DND-41 (cell line): ENCODE results near the gene ARMC7.

Experiments
- EZH2 ChIP-seq: IDR thresholded peaks from 3 replicates; pipeline ENCODE4 v1.6.1; 2012; ENCODE audit warnings: borderline replicate concordance, low read depth, mild to moderate bottlenecking, moderate library complexity, low read length, inconsistent platforms; ENCODE audit not compliant: severe bottlenecking
- TF ChIP-seq, protein P1 (sequence below): IDR thresholded peaks from 2 replicates; pipeline ENCODE4 v1.5.1; 2012; ENCODE audit warnings: borderline replicate concordance, low read length, moderate library complexity, mild to moderate bottlenecking; ENCODE audit not compliant: poor library complexity, severe bottlenecking; ENCODE audit errors: extremely low read depth

DNA sequence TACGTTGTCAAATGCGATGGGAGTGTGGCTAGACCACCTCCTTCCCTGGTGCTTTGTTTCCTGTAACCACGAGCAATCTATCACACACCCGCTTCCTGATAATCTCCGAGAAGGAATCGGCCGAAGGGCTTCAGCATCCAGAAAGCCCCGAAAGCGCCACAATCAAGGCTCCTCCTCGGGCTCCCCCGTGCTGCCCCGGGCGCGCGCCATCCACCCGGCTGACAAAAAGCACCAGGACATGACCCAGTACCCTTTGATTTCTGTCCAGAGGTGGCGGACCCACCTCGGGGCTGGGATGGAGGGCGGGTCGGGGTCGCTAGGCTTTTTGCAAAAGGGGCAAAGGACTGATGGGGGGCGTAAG is 743 bp upstream of the ARMC7 start:
- TF ChIP-seq, protein P1, sequence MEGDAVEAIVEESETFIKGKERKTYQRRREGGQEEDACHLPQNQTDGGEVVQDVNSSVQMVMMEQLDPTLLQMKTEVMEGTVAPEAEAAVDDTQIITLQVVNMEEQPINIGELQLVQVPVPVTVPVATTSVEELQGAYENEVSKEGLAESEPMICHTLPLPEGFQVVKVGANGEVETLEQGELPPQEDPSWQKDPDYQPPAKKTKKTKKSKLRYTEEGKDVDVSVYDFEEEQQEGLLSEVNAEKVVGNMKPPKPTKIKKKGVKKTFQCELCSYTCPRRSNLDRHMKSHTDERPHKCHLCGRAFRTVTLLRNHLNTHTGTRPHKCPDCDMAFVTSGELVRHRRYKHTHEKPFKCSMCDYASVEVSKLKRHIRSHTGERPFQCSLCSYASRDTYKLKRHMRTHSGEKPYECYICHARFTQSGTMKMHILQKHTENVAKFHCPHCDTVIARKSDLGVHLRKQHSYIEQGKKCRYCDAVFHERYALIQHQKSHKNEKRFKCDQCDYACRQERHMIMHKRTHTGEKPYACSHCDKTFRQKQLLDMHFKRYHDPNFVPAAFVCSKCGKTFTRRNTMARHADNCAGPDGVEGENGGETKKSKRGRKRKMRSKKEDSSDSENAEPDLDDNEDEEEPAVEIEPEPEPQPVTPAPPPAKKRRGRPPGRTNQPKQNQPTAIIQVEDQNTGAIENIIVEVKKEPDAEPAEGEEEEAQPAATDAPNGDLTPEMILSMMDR: no peak
- no peak for TF ChIP-seq EZH2
